ENCODE measurements around the gene TTLL11. TPM values are rescaled to one million over a fixed set of nuclear protein-coding genes. Genes with fewer than 3 reads are reported as not detected.
A peak's percentile ranks its signal among the peaks of the same experiment; 100 is the strongest.

The TTLL11 gene
- total and polyA plus RNA-seq, 2 of the 8 experiments (the other 6 are each of a cell fraction or from before 2014, with no cell fraction given) = 0.56 to 0.80 TPM

DNA sequence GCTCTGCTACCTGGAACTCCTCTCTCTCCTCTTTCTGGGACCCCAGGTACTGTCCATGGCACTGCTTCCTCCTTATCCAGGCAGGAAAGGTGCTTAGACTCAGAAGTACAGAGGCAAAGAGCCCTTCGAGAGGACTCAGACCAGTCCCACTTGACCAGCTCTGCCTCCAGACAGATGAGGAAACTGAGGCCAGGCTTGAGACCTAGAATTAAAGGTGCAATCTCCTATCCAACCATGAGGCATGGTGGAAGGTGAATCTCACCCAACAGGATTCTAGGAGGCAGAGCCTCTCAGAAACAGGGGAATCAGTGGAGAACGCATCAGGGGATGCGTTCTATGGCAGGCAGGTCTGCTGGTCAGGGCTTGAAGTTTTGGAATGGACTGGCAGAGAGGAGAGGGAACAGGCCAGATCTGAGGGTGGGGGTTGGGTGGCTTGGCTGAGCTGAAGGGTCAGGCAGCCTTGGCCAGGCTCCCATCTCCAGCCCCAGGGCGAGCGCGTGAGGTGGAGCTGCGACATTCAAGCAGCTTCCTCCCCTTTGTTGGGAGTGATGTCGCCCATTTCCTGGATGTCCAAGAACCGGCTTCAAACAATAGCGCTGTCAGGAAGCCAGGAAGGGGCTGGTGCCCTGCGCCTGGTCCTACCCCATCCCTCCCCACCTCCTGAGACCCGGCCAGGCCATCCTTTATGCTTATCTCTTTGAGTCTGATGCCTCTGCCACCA lies 40.3 kb upstream of the TTLL11 start:
- Histone ChIP-seq H2BK20ac (ENCODE audit: low read length) (peak overlapping the region; percentile 90; the same call in 1 of the 2 replicates), H2BK120ac (replicated peaks; ENCODE audit: low read depth, low read length) (no peak overlapping the region), H2AK5ac (ENCODE audit: low read depth, low read length) (peak overlapping the region; percentile 70; the same call in 1 of the 2 replicates), H3K36me3 (ENCODE audit: control insufficient read depth in 2 of 4, insufficient read depth in 4 of 4, low read length in 3 of 4) (no peaks in the 10 kb centered on the region), H3K4me3 (ENCODE audit: extremely low read depth in 1 of 4, insufficient read depth in 2 of 4, low read depth in 3 of 4, low read length in 4 of 4) (no peak overlapping the region), H3K4me2 (ENCODE audit: insufficient read depth in 1 of 2, low read depth in 2 of 2, low read length in 2 of 2) (no peak overlapping the region), H2AFZ (ENCODE audit: low read length) (no peak overlapping the region), H3K27ac (ENCODE audit: low read depth, low read length) (no peak overlapping the region), H3K9ac (replicated peaks in 1 of 4; ENCODE audit: extremely low read depth in 1 of 4, low read depth in 3 of 4, low read length in 3 of 4) (no peak overlapping the region), H3K14ac (ENCODE audit: insufficient read length) (no peak overlapping the region), H3K23me2 (ENCODE audit: low read depth, low read length) (0 out of 2 replicates have a peak, but pooled peaks cover 2% of the 10 kb centered on the region), H2BK15ac (ENCODE audit: low read length) (peak overlapping the region; percentile 6; the same call in 1 of the 2 replicates), H3K18ac (ENCODE audit: extremely low read depth, low read length) (peak overlapping the region; percentile 36; the same call in 1 of the 2 replicates), H3K56ac (replicated peaks; ENCODE audit: insufficient read length, low read depth, low read length) (no peak overlapping the region), H3K79me1 (ENCODE audit: low read depth, low read length) (no peaks in the 10 kb centered on the region), H3K9me3 (ENCODE audit: insufficient read depth in 2 of 2, low read depth in 1 of 2, low read length in 1 of 2) (no peaks in the 10 kb centered on the region), H2BK12ac (ENCODE audit: low read depth, low read length) (peak overlapping the region; percentile 82; the same call in 1 of the 2 replicates), H4K5ac (ENCODE audit: insufficient read length, low read depth, low read length) (no peak overlapping the region), H2BK5ac (ENCODE audit: low read depth, low read length) (peak overlapping the region; percentile 77; the same call in 1 of the 2 replicates), H3K27me3 (replicated peaks in 1 of 4; ENCODE audit: control insufficient read depth in 3 of 4, extremely low read depth in 1 of 4, insufficient read depth in 3 of 4, low read length in 3 of 4) (peaks cover 0 to 5% (median 3%) of the 10 kb centered on the region in 4 experiments; a peak in 4 of 7 replicates), H4K8ac (ENCODE audit: extremely low read depth, insufficient read depth, low read length) (no peak overlapping the region), H3K23ac (ENCODE audit: insufficient read length) (no peak overlapping the region), H4K91ac (replicated peaks; ENCODE audit: insufficient read length, low read length) (peak overlapping the region; percentile 39), H3K4me1 (replicated peaks in 1 of 4; ENCODE audit: control insufficient read depth in 3 of 4, insufficient read depth in 4 of 4, low read length in 3 of 4) (peaks cover 14 to 21% (median 17%) of the 10 kb centered on the region in 4 experiments), H3K4ac (replicated peaks; ENCODE audit: insufficient read length, low read depth, low read length) (no peak overlapping the region), H3K79me2 (ENCODE audit: control insufficient read depth in 1 of 2, insufficient read depth in 2 of 2, low read length in 2 of 2) (no peaks in the 10 kb centered on the region), H4K20me1 (replicated peaks in 1 of 2; ENCODE audit: control insufficient read depth in 1 of 2, insufficient read depth in 2 of 2, low read length in 2 of 2) (peaks cover 0 to 1% of the 10 kb centered on the region in 2 experiments)
- CTCF ChIA-PET (ENCODE audit: partially characterized antibody) = interaction anchor here (0.6 to 9.9 kb wide), 15 partner anchors 10 to 1217 kb away, joined by 3 to 152 read pairs (median 4); partner anchors contain the start of genes MORN5 and NDUFA8
- POLR2A ChIA-PET (ENCODE audit: partially characterized antibody) = no interaction called here
- DNase-seq (ENCODE audit: low read depth in 1 of 2, low spot score in 2 of 2) (peak in 1 of 2 experiments; percentile 42), FAIRE-seq (no peak)
- 84% methylated on average over 12 of the region's 12 CpGs; no CpG with 5 or more reads in 1 of the 2 experiments for WGBS, 2 experiments (ENCODE audit: extremely low coverage in 1 of 2, insufficient coverage in 1 of 2, insufficient read length in 1 of 2, insufficient replicate concordance in 2 of 2, low coverage in 1 of 2, low lambda C conversion rate in 2 of 2, missing lambda C conversion rate in 1 of 2)
- TF ChIP-seq RBBP5 (IDR thresholded peaks at IDR 0.05; ENCODE audit: borderline replicate concordance, low read depth, low read length) = no peak
- no peak for TF ChIP-seq TAF1 (IDR thresholded peaks at IDR 0.05; ENCODE audit: low read depth, low read length)
- TF ChIP-seq SIRT6 (IDR thresholded peaks at IDR 0.05; ENCODE audit: low read length) = no peak
- TF ChIP-seq CBX5 (IDR thresholded peaks at IDR 0.05; ENCODE audit: low read depth, low read length) = no peak
- no peak for TF ChIP-seq KDM5A (IDR thresholded peaks at IDR 0.05; ENCODE audit: low read length)
- no peak for TF ChIP-seq BCL11A (IDR thresholded peaks at IDR 0.05; ENCODE audit: low read depth in 2 of 2, low read length in 2 of 2)
- no peak for TF ChIP-seq HDAC2 (IDR thresholded peaks at IDR 0.05; ENCODE audit: borderline replicate concordance in 1 of 2, low read depth in 2 of 2, low read length in 2 of 2)
- TF ChIP-seq JUND (IDR thresholded peaks at IDR 0.05; ENCODE audit: low read length) = no peak
- no peak for TF ChIP-seq GTF2F1 (IDR thresholded peaks at IDR 0.05; ENCODE audit: borderline replicate concordance, low read depth, low read length)
- no peak for TF ChIP-seq POU5F1 (IDR thresholded peaks at IDR 0.05; ENCODE audit: low read depth, low read length)
- no peak for TF ChIP-seq EGR1 (IDR thresholded peaks at IDR 0.05; ENCODE audit: borderline replicate concordance, low read depth, low read length)
- no peak for TF ChIP-seq HDAC6 (IDR thresholded peaks at IDR 0.05; ENCODE audit: low read depth, low read length)

Measured in H1 (cell line).